PFSK-1 (cell line): Measurements from ENCODE around the gene ACYP1.

ENCODE experiments used
- FOXP2 ChIP-seq: optimal IDR thresholded peaks from 2 replicates; pipeline ENCODE3; 2011; ENCODE audit warnings: borderline replicate concordance, control low read depth, inconsistent platforms; ENCODE audit not compliant: insufficient read depth; ENCODE audit errors: extremely low read length, extremely low read depth
- POLR2AphosphoS5 ChIP-seq: IDR thresholded peaks from 2 replicates; pipeline ENCODE4 v1.6.1; 2012; ENCODE audit warnings: low read depth, mild to moderate bottlenecking, control low read depth, low read length, moderate library complexity
- REST ChIP-seq, 2 experiments: IDR thresholded peaks; 2 replicates each; pipeline versions ENCODE4 v1.6.1 to v1.8.0; 2011 to 2012; ENCODE audit warnings: low read depth in 2 of 2, low read length in 2 of 2, control low read depth in 1 of 2, inconsistent platforms in 1 of 2, mild to moderate bottlenecking in 1 of 2, moderate library complexity in 1 of 2; ENCODE audit not compliant: insufficient read depth in 1 of 2
- SIN3A ChIP-seq: IDR thresholded peaks from 2 replicates; pipeline ENCODE4 v1.6.1; 2012; ENCODE audit warnings: mild to moderate bottlenecking, low read length, moderate library complexity, borderline replicate concordance; ENCODE audit not compliant: insufficient read depth
- TAF1 ChIP-seq: IDR thresholded peaks from 2 replicates; pipeline ENCODE4 v1.6.1; 2012; ENCODE audit warnings: low read length, control low read depth, borderline replicate concordance; ENCODE audit not compliant: insufficient read depth

GRCh38 chr14:75098682-75099081 lies 34.9 kb upstream of the ACYP1 start:
- no peak for TF ChIP-seq POLR2AphosphoS5
- no peak for TF ChIP-seq REST (IDR thresholded peaks at IDR 0.05; ENCODE audit: insufficient read depth in 1 of 2, low read depth in 2 of 2, low read length in 2 of 2)
- no peak for TF ChIP-seq SIN3A
- no peak for TF ChIP-seq TAF1
- TF ChIP-seq FOXP2, result no peak
